Measurements from ENCODE around the gene NCOR1. TPM values are rescaled to one million over a fixed set of nuclear protein-coding genes. Genes with fewer than 3 reads are reported as not detected.
"Not testable (repeated sequence)": the region's sequence is repeated elsewhere in the genome, so short reads cannot be mapped to it uniquely, and the experiment has no call there.

NCOR1 gene
- polyA plus RNA-seq, 1 experiment = 127 TPM

- TF ChIP-seq CTCF (IDR thresholded peaks at IDR 0.05; ENCODE audit: low read depth, low read length) = no peak
- CTCF ChIA-PET = no interaction called here
- POLR2A ChIA-PET = no interaction called here
- Histone ChIP-seq H3K27me3 (ENCODE audit: control insufficient read depth, insufficient read depth, low read length) (no peaks in the 10 kb centered on the region), H3K9me3 (ENCODE audit: control insufficient read depth, insufficient read depth, low read length) (no peaks in the 10 kb centered on the region), H3K4me3 (ENCODE audit: low read depth, low read length) (no peak overlapping the region), H3K27ac (ENCODE audit: low read depth, low read length) (no peak overlapping the region)
- DNase-seq (ENCODE audit: low read depth, low spot score) = no peak
Measured at GRCh38 chr17:16232391-16232790, 17.1 kb upstream of the NCOR1 start.

DNA sequence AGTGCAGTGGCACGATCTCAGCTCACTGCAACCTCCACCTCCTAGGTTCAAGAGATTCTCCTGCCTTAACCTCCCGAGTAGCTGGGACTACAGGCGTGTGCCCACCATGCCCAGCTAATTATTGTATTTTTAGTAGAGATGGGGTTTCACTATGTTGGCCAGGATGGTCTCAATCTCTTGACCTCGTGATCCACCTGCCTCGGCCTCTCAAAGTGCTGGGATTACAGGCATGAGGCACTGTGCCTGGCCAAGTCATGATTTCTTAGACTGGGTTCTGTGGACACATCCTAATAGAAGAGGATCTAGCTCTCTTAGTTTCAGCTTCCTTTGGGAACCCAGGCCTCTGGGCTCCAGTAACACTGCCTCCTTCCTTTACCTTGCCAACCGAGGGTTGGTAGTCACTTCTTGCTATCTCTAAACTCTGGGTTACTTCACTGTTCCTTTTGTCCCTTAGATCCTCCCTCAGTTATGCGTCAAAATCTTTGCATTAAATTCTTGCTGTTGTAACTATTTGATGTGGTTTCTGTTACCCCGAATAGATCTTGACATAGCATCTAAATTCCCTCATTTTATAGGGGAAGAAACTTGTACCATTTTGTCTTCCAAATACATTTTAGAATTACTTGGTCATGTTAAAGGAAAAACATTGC is 14.7 kb upstream of the NCOR1 start:
- not testable (repeated sequence) for H3K4me3 ChIP-seq (ENCODE audit: low read depth, low read length); H3K9me3 ChIP-seq (ENCODE audit: control insufficient read depth, insufficient read depth, low read length); H3K27ac ChIP-seq (ENCODE audit: low read depth, low read length); H3K27me3 ChIP-seq (ENCODE audit: control insufficient read depth, insufficient read depth, low read length); DNase-seq (ENCODE audit: low read depth, low spot score)
- ChIA-PET POLR2A (interaction anchor here (0.6 kb wide), 2 partner anchors 122 to 208 kb away, joined by 3 to 6 read pairs; no protein-coding TSS in a partner anchor), CTCF (interaction anchor here (0.6 kb wide), 2 partner anchors 57 to 91 kb away, joined by 4 read pairs; no protein-coding TSS in a partner anchor)

DNA sequence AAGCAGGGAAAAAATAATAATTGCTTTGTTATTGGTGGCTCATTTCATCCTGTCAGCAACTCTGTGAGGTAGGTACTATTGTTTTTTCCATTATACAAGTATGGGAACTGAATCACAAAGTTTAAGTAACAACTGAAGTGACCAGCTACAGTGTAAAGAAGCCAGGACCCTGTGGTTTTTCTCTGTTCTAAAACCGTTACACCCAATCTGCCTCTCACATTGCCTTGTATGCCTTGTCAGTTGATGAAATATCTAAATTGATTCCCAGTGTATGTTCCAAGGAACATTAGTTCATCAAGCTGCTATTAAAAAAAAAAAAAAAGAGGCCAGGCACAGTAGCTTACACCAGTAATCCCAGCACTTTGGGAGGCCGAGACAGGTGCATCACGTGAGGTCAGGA is 7.1 kb upstream of the NCOR1 start:
- CTCF ChIA-PET = interaction anchor here (0.6 kb wide), 1 partner anchor 33 kb away, joined by 8 read pairs; no protein-coding TSS in a partner anchor
- H3K27me3 ChIP-seq (ENCODE audit: control insufficient read depth, insufficient read depth, low read length) = no peaks in the 10 kb centered on the region
- no peak for DNase-seq (ENCODE audit: low read depth, low spot score)
- POLR2A ChIA-PET = interaction anchor here (0.6 to 1.6 kb wide), 2 partner anchors 18 to 158 kb away, joined by 3 to 4 read pairs; partner anchors contain the start of gene UBB
- H3K27ac ChIP-seq (ENCODE audit: low read depth, low read length) = no peak overlapping the region
- no peaks in the 10 kb centered on the region for H3K9me3 ChIP-seq (ENCODE audit: control insufficient read depth, insufficient read depth, low read length)
- no peak overlapping the region for H3K4me3 ChIP-seq (ENCODE audit: low read depth, low read length)
- no peak for TF ChIP-seq CTCF (IDR thresholded peaks at IDR 0.05; ENCODE audit: low read depth, low read length)

DNA sequence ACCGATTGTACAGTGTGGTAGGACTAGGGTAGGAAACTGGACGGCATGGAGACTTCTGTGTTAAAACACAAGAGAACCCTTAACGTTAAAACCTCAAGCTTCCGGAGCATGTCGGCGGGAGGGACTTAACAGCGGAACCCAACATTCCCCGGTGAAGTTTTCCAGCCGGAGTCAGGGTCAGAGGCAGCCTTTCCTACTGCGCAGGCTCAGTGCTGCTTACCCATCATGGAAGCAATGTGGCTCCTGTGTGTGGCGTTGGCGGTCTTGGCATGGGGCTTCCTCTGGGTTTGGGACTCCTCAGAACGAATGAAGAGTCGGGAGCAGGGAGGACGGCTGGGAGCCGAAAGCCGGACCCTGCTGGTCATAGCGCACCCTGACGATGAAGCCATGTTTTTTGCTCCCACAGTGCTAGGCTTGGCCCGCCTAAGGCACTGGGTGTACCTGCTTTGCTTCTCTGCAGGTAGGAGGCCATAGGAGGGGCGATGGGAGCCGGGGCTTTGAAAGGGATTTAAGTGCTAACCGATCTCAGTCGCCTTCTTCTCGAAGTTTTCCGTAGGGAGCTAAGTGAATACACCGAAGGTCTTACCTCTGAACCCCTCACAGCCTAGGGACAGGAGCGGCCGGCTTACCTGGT is 1.8 kb upstream of the NCOR1 start, which contains the start of gene PIGL:
PIGL (plus strand) TSS at position 209 of the 634 bp plus-strand sequence; CDS start at position 226, 17 bp downstream.
- POLR2A ChIA-PET = interaction anchor here (0.5 to 1.9 kb wide), 4 partner anchors 69 to 461 kb away, joined by 3 to 4 read pairs (median 4); partner anchors contain the start of gene UBB
- Histone ChIP-seq H3K9me3 (ENCODE audit: control insufficient read depth, insufficient read depth, low read length) (peaks cover 4% of the 10 kb centered on the region; the same call in 1 of the 2 replicates), H3K4me3 (ENCODE audit: low read depth, low read length) (peak within 1 kb of the TSS; percentile 96), H3K27me3 (ENCODE audit: control insufficient read depth, insufficient read depth, low read length) (no peaks in the 10 kb centered on the region), H3K27ac (ENCODE audit: low read depth, low read length) (peak within 1 kb of the TSS; percentile 84)
- CTCF ChIA-PET = interaction anchor here (0.6 to 1.6 kb wide), 6 partner anchors 18 to 236 kb away, joined by 3 to 6 read pairs (median 4); no protein-coding TSS in a partner anchor
- DNase-seq (ENCODE audit: low read depth, low spot score) = peak; percentile 90
- no peak for TF ChIP-seq CTCF (IDR thresholded peaks at IDR 0.05; ENCODE audit: low read depth, low read length)

DNA sequence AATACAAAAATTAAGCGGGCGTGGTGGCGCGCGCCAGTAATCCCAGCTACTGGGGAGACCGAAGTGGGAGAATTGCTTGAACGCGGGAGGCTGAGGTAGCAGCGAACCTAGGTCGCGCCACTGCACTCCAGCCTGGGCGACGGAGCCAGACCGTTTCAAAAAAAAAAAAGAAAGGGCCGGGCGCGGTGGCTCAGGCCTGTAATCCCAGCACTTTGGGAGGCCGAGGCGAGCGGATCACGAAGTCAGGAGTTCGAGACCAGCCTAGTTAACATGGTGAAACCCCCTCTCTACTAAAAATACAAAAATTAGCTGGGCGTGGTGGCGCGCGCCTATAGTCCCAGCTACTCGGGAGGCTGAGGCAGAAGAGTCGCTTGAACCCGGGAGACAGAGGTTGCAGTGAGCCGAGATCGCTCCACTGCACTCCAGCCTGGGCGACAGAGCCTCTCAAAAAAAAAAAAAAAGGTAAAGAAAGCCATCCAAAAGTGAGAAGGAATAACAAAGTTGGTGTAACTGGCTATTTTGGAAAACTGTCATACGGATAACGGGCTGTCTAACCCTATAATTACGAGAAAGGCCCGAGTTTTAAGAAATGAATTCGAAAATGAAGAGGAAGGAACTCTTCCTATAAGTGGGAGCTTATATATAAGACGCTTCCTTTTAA is 1.1 kb upstream of the NCOR1 start:
- not testable (repeated sequence) for H3K27me3 ChIP-seq (ENCODE audit: control insufficient read depth, insufficient read depth, low read length); H3K9me3 ChIP-seq (ENCODE audit: control insufficient read depth, insufficient read depth, low read length); DNase-seq (ENCODE audit: low read depth, low spot score)
- ChIA-PET POLR2A (interaction anchor here (0.5 to 1.9 kb wide), 8 partner anchors 9 to 462 kb away, joined by 3 to 10 read pairs (median 4); partner anchors contain the start of gene UBB), CTCF (interaction anchor here (0.7 to 1.6 kb wide), 2 partner anchors 18 to 73 kb away, joined by 3 to 4 read pairs; no protein-coding TSS in a partner anchor)
- H3K4me3 ChIP-seq (ENCODE audit: low read depth, low read length) = peak overlapping the region; percentile 96
- peak overlapping the region; percentile 84 for H3K27ac ChIP-seq (ENCODE audit: low read depth, low read length)
